ENCODE results near the gene NRXN2.
"Not testable (repeated sequence)": the region's sequence is repeated elsewhere in the genome, so short reads cannot be mapped to it uniquely, and the experiment has no call there.

NRXN2 gene

GRCh38 chr11:64720167-64720566 is 2.8 kb downstream of the NRXN2 start:
- DNase-seq, result no peak

GRCh38 chr11:64719406-64719805 is 3.6 kb downstream of the NRXN2 start:
- DNase-seq, result no peak

GRCh38 chr11:64718780-64719124 is 4.2 kb downstream of the NRXN2 start:
- DNase-seq, result no peak

- no peak for DNase-seq
These were observed 4.8 kb downstream of the NRXN2 start for GRCh38 chr11:64718084-64718779.

- no peak for DNase-seq
These were observed 5.8 kb downstream of the NRXN2 start for GRCh38 chr11:64717268-64717578.

GRCh38 chr11:64716473-64717267 is 6.3 kb downstream of the NRXN2 start:
- DNase-seq, result no peak

- no peak for DNase-seq
These were observed 7.1 kb downstream of the NRXN2 start for GRCh38 chr11:64715756-64716472.

- no peak for DNase-seq
These were observed 7.9 kb downstream of the NRXN2 start for GRCh38 chr11:64715110-64715509.

GRCh38 chr11:64714666-64715065 is 8.3 kb downstream of the NRXN2 start:
- no peak for DNase-seq

GRCh38 chr11:64713781-64714363 is 9.1 kb downstream of the NRXN2 start:
- no peak for DNase-seq

GRCh38 chr11:64713016-64713707 is 9.8 kb downstream of the NRXN2 start:
- no peak for DNase-seq

- DNase-seq, result no peak
These were observed 10.5 kb downstream of the NRXN2 start for GRCh38 chr11:64712430-64713015.

- no peak for DNase-seq
These were observed 11.0 kb downstream of the NRXN2 start for GRCh38 chr11:64711956-64712362.

GRCh38 chr11:64711138-64711955 is 11.7 kb downstream of the NRXN2 start:
- DNase-seq, result no peak

GRCh38 chr11:64710418-64711137 is 12.4 kb downstream of the NRXN2 start:
- DNase-seq, result no peak

GRCh38 chr11:64705501-64705900 is 17.5 kb downstream of the NRXN2 start:
- no peak for DNase-seq

GRCh38 chr11:64703048-64703447 is 19.9 kb downstream of the NRXN2 start:
- DNase-seq, result no peak

GRCh38 chr11:64701956-64702355 is 21.0 kb downstream of the NRXN2 start:
- DNase-seq, result not testable (repeated sequence)

- no peak for DNase-seq
These were observed 24.6 kb downstream of the NRXN2 start for GRCh38 chr11:64698427-64698826.

GRCh38 chr11:64697663-64698375 is 25.2 kb downstream of the NRXN2 start:
- no peak for DNase-seq
